ENCODE results near the gene ERVK3-1.

DNA sequence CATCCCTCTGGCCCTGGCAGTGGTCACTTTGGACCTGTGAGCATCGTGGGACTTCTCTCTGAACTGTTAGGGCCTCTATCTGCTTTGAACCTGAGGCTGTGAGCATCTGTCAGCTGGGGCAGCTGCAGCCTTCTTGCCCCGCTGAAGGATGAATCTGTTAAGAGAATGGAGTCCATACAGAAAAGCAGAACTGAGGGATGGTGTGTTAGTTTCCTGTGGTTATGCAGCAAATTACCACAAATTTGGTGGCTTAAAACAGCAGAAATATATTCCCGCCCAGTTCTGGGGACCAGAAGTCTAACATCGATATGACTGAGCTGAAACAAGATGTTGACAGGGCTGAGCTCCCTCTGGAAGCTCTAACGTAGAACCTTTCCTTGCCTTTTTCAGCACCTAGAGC lies 59.0 kb downstream of the ERVK3-1 start:
- TF ChIP-seq POLR2A (IDR thresholded peaks at IDR 0.05; ENCODE audit: low read depth, low read length), result no peak
- TF ChIP-seq POLR2AphosphoS5 (IDR thresholded peaks at IDR 0.05; ENCODE audit: low read depth, low read length), result no peak

All from GM12892 (cell line).